Measurements from ENCODE around the gene EPN2.

Gene EPN2

DNA sequence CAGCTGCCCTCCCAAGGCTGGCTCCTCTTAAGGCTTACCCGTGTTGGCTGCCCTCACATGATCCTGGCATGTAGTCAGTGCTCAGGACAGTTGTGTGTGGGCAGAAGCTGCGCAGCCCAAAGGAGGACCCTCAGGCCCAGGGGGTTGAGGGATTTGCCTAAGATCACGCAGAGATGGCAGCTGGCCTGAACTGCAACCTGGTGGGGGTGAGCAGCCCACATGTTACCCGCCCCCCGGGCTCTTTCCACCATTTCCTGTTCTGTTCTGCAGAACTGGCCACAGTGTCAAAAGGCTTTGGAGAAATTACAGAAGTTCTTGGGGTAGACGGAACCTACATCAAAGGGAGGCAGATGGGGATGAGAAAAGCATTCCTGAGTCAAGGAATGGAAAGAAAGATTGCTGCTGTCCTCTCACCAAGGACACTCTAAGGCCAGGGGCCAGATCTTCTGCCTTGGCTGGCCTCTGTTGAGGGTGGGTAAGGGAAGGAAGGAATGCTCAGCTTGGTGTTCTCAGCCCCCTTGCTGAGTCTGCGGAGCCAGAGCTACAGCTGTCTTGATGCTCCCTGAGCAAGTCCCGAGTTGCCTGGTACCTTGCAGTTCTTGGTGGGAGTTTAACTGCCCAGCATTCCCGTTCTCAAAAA lies 53.0 kb downstream of the EPN2 start:
- TF ChIP-seq SIN3A (IDR thresholded peaks at IDR 0.05; ENCODE audit: borderline replicate concordance, insufficient read depth, low read length): no peak
- TF ChIP-seq, protein P1, sequence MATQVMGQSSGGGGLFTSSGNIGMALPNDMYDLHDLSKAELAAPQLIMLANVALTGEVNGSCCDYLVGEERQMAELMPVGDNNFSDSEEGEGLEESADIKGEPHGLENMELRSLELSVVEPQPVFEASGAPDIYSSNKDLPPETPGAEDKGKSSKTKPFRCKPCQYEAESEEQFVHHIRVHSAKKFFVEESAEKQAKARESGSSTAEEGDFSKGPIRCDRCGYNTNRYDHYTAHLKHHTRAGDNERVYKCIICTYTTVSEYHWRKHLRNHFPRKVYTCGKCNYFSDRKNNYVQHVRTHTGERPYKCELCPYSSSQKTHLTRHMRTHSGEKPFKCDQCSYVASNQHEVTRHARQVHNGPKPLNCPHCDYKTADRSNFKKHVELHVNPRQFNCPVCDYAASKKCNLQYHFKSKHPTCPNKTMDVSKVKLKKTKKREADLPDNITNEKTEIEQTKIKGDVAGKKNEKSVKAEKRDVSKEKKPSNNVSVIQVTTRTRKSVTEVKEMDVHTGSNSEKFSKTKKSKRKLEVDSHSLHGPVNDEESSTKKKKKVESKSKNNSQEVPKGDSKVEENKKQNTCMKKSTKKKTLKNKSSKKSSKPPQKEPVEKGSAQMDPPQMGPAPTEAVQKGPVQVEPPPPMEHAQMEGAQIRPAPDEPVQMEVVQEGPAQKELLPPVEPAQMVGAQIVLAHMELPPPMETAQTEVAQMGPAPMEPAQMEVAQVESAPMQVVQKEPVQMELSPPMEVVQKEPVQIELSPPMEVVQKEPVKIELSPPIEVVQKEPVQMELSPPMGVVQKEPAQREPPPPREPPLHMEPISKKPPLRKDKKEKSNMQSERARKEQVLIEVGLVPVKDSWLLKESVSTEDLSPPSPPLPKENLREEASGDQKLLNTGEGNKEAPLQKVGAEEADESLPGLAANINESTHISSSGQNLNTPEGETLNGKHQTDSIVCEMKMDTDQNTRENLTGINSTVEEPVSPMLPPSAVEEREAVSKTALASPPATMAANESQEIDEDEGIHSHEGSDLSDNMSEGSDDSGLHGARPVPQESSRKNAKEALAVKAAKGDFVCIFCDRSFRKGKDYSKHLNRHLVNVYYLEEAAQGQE (IDR thresholded peaks at IDR 0.05; ENCODE audit: insufficient read depth in 1 of 2, low read depth in 2 of 2, low read length in 2 of 2): no peak
- TF ChIP-seq FOXP2 (optimal IDR thresholded peaks at IDR 0.05; ENCODE audit: borderline replicate concordance, extremely low read depth, extremely low read length, insufficient read depth): no peak
- no peak for TF ChIP-seq POLR2AphosphoS5 (IDR thresholded peaks at IDR 0.05; ENCODE audit: low read depth, low read length)

DNA sequence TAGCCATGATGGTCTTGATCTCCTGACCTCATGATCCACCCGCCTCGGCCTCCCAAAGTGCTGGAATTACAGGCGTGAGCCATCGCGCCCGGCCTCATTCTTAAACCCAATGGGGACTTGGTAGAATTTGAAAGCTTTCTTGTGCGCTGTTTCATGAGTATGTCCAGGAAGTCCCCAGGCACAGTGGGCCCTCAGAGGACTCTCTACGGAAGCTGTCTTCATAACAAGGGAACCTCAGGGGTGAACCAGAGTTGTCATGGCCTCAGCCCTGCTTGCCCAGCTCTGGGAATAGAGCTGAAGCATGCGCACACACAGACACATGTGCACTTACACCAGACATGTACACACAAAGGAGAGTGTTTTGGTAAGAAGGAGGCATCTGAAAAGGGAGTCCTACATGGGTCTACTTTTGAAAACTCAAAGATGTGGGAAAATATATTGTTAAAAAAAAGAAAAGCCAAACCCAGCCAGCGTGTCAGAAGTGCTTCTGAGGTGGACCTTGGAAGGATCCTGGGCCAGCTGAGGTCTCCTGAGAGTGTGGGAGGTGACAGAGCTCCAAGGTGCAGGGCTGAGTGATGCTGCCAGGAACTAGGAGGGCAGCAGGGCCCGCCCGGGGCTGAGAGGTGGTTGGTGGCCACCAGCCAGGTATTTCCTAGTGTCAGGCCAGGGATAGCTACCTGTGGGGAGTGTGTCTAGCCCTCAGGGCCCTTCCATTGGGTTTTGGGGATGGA lies 54.6 kb downstream of the EPN2 start:
- TF ChIP-seq TAF1 (IDR thresholded peaks at IDR 0.05; ENCODE audit: borderline replicate concordance, insufficient read depth, low read length) (no peak), SIN3A (IDR thresholded peaks at IDR 0.05; ENCODE audit: borderline replicate concordance, insufficient read depth, low read length) (no peak), POLR2AphosphoS5 (IDR thresholded peaks at IDR 0.05; ENCODE audit: low read depth, low read length) (no peak), FOXP2 (optimal IDR thresholded peaks at IDR 0.05; ENCODE audit: borderline replicate concordance, extremely low read depth, extremely low read length, insufficient read depth) (no peak)
- TF ChIP-seq, protein P1 (IDR thresholded peaks at IDR 0.05; ENCODE audit: insufficient read depth in 1 of 2, low read depth in 2 of 2, low read length in 2 of 2): no peak

DNA sequence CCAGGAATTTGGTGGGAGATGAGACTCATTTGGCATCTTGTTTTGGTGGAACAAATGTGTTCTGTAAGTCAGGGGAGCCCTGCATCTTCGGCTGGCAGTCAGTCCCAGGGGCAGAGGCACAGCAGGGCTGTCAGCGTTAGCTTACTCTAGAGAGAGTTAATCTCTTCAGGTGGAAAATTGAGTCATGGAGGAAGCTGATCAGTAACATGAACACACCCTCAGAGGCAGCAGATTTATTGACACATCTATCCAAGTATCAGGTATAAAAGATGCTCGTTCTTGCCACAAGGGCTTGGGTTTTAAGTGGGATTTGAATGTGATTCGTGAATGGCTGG lies 55.2 kb downstream of the EPN2 start:
- TF ChIP-seq FOXP2 (optimal IDR thresholded peaks at IDR 0.05; ENCODE audit: borderline replicate concordance, extremely low read depth, extremely low read length, insufficient read depth) (no peak), SIN3A (IDR thresholded peaks at IDR 0.05; ENCODE audit: borderline replicate concordance, insufficient read depth, low read length) (no peak), POLR2AphosphoS5 (IDR thresholded peaks at IDR 0.05; ENCODE audit: low read depth, low read length) (no peak), TAF1 (IDR thresholded peaks at IDR 0.05; ENCODE audit: borderline replicate concordance, insufficient read depth, low read length) (no peak)
- TF ChIP-seq, protein P1 (IDR thresholded peaks at IDR 0.05; ENCODE audit: insufficient read depth in 1 of 2, low read depth in 2 of 2, low read length in 2 of 2): no peak

DNA sequence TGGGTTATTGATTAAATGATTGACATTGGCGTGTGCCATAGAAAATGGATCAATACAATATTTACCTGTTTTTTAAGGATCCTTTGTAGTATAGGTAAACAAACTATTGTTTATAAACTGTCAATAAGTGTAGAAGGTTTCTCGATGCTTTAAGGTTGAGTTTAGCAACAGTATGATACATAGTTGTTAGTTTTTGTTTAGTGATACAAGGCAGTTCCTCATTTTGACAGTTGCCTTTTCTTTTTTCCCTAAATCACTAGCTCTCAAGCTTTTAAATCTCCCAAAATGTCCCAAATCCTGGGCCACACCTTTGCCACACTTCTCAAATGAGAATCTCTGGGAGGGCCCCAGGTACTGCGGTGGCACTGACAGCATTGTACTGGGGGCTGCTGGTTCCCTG lies 57.3 kb downstream of the EPN2 start:
- TF ChIP-seq POLR2AphosphoS5 (IDR thresholded peaks at IDR 0.05; ENCODE audit: low read depth, low read length): no peak
- TF ChIP-seq FOXP2 (optimal IDR thresholded peaks at IDR 0.05; ENCODE audit: borderline replicate concordance, extremely low read depth, extremely low read length, insufficient read depth): no peak
- TF ChIP-seq TAF1 (IDR thresholded peaks at IDR 0.05; ENCODE audit: borderline replicate concordance, insufficient read depth, low read length): no peak
- TF ChIP-seq, protein P1 (IDR thresholded peaks at IDR 0.05; ENCODE audit: insufficient read depth in 1 of 2, low read depth in 2 of 2, low read length in 2 of 2): no peak
- TF ChIP-seq SIN3A (IDR thresholded peaks at IDR 0.05; ENCODE audit: borderline replicate concordance, insufficient read depth, low read length): no peak
